GM19467 (cell line): Measurements from ENCODE around the gene TBL2.
A peak's percentile ranks its signal among the peaks of the same experiment; 100 is the strongest.
"Not testable (repeated sequence)": the region's sequence is repeated elsewhere in the genome, so short reads cannot be mapped to it uniquely, and the experiment has no call there.

Experiments used
- ATAC-seq: cut with Tn5 transposase; IDR thresholded peaks from one replicate; pipeline ENCODE4 v1.9.1; 2021; ENCODE audit warnings: mild to moderate bottlenecking, moderate library complexity; ENCODE audit not compliant: unreplicated experiment

TBL2 gene

GRCh38 chr7:73570977-73571376, 7.4 kb downstream of the TBL2 start:
- ATAC-seq: no peak

GRCh38 chr7:73570521-73570920, 7.9 kb downstream of the TBL2 start:
- no peak for ATAC-seq

- no peak for ATAC-seq
Measured at GRCh38 chr7:73569042-73569608, 9.3 kb downstream of the TBL2 start.

- ATAC-seq: no peak
Measured at GRCh38 chr7:73567846-73568685, 10.3 kb downstream of the TBL2 start.

GRCh38 chr7:73567140-73567539, 11.2 kb downstream of the TBL2 start:
- no peak for ATAC-seq

GRCh38 chr7:73566431-73566830, 11.9 kb downstream of the TBL2 start:
- not testable (repeated sequence) for ATAC-seq

- ATAC-seq: no peak
Measured at GRCh38 chr7:73565675-73566340, 12.6 kb downstream of the TBL2 start.

- ATAC-seq: no peak
Measured at GRCh38 chr7:73560109-73560835, 18.1 kb downstream of the TBL2 start.

- ATAC-seq: peak; percentile 44
Measured at GRCh38 chr7:73557397-73558257, 20.8 kb downstream of the TBL2 start, which contains the start of gene BCL7B. BCL7B (minus strand) TSS chr7:73557690; CDS start chr7:73557578, 112 bp downstream.

- ATAC-seq: peak; percentile 90
Measured at GRCh38 chr7:73557108-73557396, 21.3 kb downstream of the TBL2 start.

GRCh38 chr7:73556208-73557107, 21.9 kb downstream of the TBL2 start:
- no peak for ATAC-seq

- ATAC-seq: no peak
Measured at GRCh38 chr7:73555411-73555982, 22.9 kb downstream of the TBL2 start.

GRCh38 chr7:73550093-73550492, 28.3 kb downstream of the TBL2 start:
- ATAC-seq: not testable (repeated sequence)

- no peak for ATAC-seq
Measured at GRCh38 chr7:73549176-73549575, 29.2 kb downstream of the TBL2 start.

- no peak for ATAC-seq
Measured at GRCh38 chr7:73547841-73548240, 30.5 kb downstream of the TBL2 start.

GRCh38 chr7:73544678-73545077, 33.7 kb downstream of the TBL2 start:
- no peak for ATAC-seq

GRCh38 chr7:73541722-73542121, 36.7 kb downstream of the TBL2 start:
- ATAC-seq: no peak

- ATAC-seq: no peak
Measured at GRCh38 chr7:73539709-73540108, 38.7 kb downstream of the TBL2 start.

- not testable (repeated sequence) for ATAC-seq
Measured at GRCh38 chr7:73538510-73538909, 39.9 kb downstream of the TBL2 start.
